Measurements from ENCODE around the gene UBXN11. TPM values are rescaled to one million over a fixed set of nuclear protein-coding genes. Genes with fewer than 3 reads are reported as not detected.

UBXN11 gene
- total RNA-seq, 2 donors from 2014 or later = 12.2 to 14.8 TPM

DNA sequence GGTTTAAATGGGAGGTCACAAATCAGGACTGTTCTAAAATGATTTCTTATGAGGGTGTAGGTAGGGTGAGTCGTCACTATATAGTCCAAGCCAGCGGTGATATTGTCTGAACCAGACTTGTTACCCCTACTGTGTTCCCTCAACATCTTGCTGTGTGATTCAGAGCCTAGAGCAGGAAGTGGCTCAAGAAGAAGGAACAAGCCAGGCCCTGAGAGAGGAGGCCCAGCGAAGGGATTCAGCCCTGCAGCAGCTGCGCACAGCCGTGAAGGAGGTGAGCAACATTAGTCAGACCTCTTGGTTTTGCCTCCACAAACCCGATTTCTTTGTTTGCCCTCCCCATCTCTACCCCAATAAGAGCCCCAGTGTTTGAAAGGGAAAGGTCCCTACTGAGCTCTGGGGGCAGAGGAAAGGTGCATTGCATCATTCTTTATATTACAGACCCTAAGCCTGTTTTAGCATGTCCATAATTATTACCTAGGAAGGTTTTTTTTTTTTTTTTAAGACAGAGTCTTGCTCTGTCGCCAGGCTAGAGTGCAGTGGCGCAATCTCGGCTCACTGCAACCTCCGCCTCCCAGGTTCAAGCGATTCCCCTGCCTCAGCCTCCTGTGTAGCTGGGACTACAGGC lies 31.5 kb downstream of the UBXN11 start:
- no peaks in the 10 kb centered on the region for H3K27me3 ChIP-seq
- no peak overlapping the region for H3K4me3 ChIP-seq
- H3K27ac ChIP-seq = peak overlapping the region in 3 of 4 donors; percentile 95 to 97 (median 95)
- H3K4me1 ChIP-seq = peaks cover 44% of the 10 kb centered on the region
- no peaks in the 10 kb centered on the region for H3K9me3 ChIP-seq
- intact Hi-C loops (cut with DNase I) = loop anchor here (5.0 to 10.0 kb wide), 2 partner anchors 42 to 130 kb away; partner anchors contain the start of gene CD52
- peaks cover 0 to 3% of the 10 kb centered on the region in 2 donors for H3K36me3 ChIP-seq (replicated peaks in 1 of 2; ENCODE audit: insufficient read depth in 1 of 2, low read depth in 2 of 2)
- TF ChIP-seq, protein P1, sequence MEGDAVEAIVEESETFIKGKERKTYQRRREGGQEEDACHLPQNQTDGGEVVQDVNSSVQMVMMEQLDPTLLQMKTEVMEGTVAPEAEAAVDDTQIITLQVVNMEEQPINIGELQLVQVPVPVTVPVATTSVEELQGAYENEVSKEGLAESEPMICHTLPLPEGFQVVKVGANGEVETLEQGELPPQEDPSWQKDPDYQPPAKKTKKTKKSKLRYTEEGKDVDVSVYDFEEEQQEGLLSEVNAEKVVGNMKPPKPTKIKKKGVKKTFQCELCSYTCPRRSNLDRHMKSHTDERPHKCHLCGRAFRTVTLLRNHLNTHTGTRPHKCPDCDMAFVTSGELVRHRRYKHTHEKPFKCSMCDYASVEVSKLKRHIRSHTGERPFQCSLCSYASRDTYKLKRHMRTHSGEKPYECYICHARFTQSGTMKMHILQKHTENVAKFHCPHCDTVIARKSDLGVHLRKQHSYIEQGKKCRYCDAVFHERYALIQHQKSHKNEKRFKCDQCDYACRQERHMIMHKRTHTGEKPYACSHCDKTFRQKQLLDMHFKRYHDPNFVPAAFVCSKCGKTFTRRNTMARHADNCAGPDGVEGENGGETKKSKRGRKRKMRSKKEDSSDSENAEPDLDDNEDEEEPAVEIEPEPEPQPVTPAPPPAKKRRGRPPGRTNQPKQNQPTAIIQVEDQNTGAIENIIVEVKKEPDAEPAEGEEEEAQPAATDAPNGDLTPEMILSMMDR (IDR thresholded peaks at IDR 0.05) = no peak
- TF ChIP-seq POLR2A (IDR thresholded peaks at IDR 0.05) = no peak
- DNase-seq = no peak
- ATAC-seq = no peak
- WGBS, 2 donors = 70 to 80% methylated on average over 11 of the region's 11 CpGs

DNA sequence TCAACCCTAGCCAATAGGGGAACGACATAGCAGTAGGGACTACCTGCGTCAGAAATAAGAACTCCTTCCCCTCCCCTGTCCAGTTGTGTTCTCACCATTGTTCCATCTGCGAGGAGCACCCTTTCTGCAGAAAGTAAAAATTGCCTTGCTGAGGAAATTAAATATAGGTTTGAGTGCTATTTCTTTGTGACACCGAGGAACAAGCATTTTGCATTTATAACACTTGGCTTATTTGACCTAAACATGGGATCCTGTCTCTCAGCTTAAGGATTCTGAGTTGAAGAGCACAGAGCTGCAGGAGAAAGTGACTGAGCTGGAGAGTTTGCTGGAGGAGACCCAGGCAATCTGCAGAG lies 37.3 kb downstream of the UBXN11 start:
- H3K27ac ChIP-seq = no peak overlapping the region
- H3K4me3 ChIP-seq = no peak overlapping the region
- no peak for ATAC-seq
- intact Hi-C loops (cut with DNase I) = no loop called here
- TF ChIP-seq, protein P1 (IDR thresholded peaks at IDR 0.05) = no peak
- TF ChIP-seq POLR2A (IDR thresholded peaks at IDR 0.05) = no peak
- H3K36me3 ChIP-seq (replicated peaks in 1 of 2; ENCODE audit: insufficient read depth in 1 of 2, low read depth in 2 of 2) = peaks cover 0 to 5% of the 10 kb centered on the region in 2 donors
- no peaks in the 10 kb centered on the region for H3K27me3 ChIP-seq
- no peaks in the 10 kb centered on the region for H3K4me1 ChIP-seq
- WGBS, 2 donors = 95 to 99% methylated on average over 4 of the region's 4 CpGs
- DNase-seq = no peak
- H3K9me3 ChIP-seq = no peaks in the 10 kb centered on the region

GRCh38 chr1:26268290-26269197 lies 37.9 kb downstream of the UBXN11 start:
- H3K4me1 ChIP-seq = no peaks in the 10 kb centered on the region
- no peak for DNase-seq
- ATAC-seq = no peak
- intact Hi-C loops (cut with DNase I) = no loop called here
- H3K9me3 ChIP-seq = no peaks in the 10 kb centered on the region
- no peaks in the 10 kb centered on the region for H3K27me3 ChIP-seq
- WGBS, 2 donors = 86 to 91% methylated on average over 9 of the region's 9 CpGs
- peaks cover 0 to 5% of the 10 kb centered on the region in 2 donors for H3K36me3 ChIP-seq (replicated peaks in 1 of 2; ENCODE audit: insufficient read depth in 1 of 2, low read depth in 2 of 2)
- no peak overlapping the region for H3K4me3 ChIP-seq
- TF ChIP-seq, protein P1 (IDR thresholded peaks at IDR 0.05) = no peak
- TF ChIP-seq POLR2A (IDR thresholded peaks at IDR 0.05) = no peak
- H3K27ac ChIP-seq = no peak overlapping the region

GRCh38 chr1:26265405-26265804 lies 41.0 kb downstream of the UBXN11 start:
- intact Hi-C loops (cut with DNase I) = no loop called here
- Histone ChIP-seq H3K27me3 (no peaks in the 10 kb centered on the region), H3K4me1 (no peaks in the 10 kb centered on the region), H3K36me3 (replicated peaks in 1 of 2; ENCODE audit: insufficient read depth in 1 of 2, low read depth in 2 of 2) (peaks cover 0 to 8% of the 10 kb centered on the region in 2 donors), H3K27ac (no peak overlapping the region), H3K9me3 (no peaks in the 10 kb centered on the region), H3K4me3 (no peak overlapping the region)
- 94 to 100% methylated on average over 1 of the region's 1 CpG for WGBS, 2 donors
- ATAC-seq (no peak), DNase-seq (no peak)
- no peak for TF ChIP-seq POLR2A (IDR thresholded peaks at IDR 0.05)
- TF ChIP-seq, protein P1 (IDR thresholded peaks at IDR 0.05) = no peak

All from body of pancreas (tissue), 4 donors.